CD4-positive, alpha-beta T cell treated with Interleukin-12 subunit alpha and Interleukin-12 subunit beta, for 1 hour (primary cell): ENCODE measurements around the gene FBXO10.
"Not testable (repeated sequence)": the region's sequence is repeated elsewhere in the genome, so short reads cannot be mapped to it uniquely, and the experiment has no call there.

ENCODE experiments used
- DNase-seq: peaks from one replicate; pipeline ENCODE4 v3.0.0-alpha.2; 2020

FBXO10 gene

GRCh38 chr9:37575921-37576721 lies at the start of gene FBXO10:
Gene FBXO10 (minus strand): TSS chr9:37576380. CDS start chr9:37541768, 34,612 bp downstream.
- peak; percentile 44 for DNase-seq

GRCh38 chr9:37625758-37626147 lies 49.6 kb upstream of the FBXO10 start:
- no peak for DNase-seq

DNA sequence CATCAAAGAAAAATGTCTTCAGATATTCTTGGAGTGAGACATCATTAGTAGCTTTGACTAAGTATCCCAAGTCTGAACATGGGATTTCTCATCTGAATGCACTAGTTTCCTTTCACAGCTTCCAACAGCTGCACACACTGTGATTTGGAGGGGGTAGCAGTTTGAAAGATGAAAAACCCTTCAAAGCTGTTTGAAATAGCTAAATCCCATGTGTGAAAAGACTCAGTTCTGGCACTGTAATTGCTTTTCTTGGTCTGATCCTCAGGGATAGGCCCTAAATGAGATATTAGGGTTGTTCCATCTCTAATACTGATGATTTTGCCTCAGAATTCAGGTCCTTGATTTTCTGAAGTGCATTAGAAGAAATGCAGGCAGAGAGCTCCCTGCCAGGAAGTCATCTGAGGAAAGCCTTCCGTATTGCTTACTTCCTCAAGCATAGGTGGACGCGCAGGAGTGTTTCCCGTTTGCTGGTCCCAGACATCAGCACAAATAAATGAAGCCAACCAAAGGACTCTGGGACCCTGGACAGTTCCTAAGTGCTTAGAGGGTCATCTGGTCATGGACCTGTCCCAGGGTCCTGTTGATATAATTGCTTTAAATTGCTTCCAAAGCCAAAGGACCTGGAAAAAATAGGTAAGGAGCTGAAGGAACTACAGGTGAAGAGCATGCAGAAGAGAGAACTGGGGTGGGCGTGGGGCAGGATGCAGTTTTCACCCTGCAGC lies 49.0 kb upstream of the FBXO10 start:
- DNase-seq: no peak

- DNase-seq: no peak
These were observed 47.9 kb upstream of the FBXO10 start for GRCh38 chr9:37624073-37624472.

- DNase-seq: no peak
These were observed 47.1 kb upstream of the FBXO10 start for GRCh38 chr9:37623267-37623666.

DNA sequence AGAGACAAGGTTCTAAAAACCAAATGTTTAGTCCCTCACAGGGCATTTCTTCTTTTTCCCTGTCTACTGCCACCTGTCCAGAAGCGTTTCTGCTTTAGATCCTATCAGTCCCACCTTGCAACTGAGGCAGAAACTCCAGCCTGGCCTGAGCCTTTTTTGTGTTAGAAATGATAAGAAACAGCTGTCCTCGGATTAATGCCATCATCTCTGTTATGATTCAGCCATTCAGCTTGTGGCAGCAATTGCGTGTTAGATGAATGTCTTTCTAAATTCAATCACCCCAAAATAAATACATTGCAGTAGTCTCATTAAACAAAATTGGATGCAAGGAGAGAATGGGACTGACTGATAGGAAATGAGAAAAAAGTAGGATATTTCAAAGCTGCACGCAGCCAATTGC lies 46.3 kb upstream of the FBXO10 start:
- DNase-seq: no peak

GRCh38 chr9:37621273-37622121 lies 45.3 kb upstream of the FBXO10 start:
- DNase-seq: no peak

DNA sequence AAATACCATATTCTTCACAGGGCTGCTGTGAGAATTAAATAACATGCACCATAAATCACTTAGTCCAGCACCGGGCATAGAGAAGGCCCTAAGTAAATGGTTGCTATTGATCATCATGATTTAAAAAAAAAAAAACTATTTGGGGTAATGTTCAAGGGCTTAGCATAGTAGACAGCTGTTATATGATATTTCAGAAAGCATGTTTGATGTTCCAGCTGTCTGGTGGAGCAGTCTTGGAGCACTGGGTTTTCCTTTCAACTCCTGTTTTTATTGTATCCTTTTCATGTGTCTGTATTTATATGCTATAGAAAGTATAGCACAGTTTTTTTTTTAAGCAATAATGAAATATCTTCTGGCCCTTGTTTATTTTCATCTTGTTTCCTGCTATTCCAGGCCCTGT lies 44.2 kb upstream of the FBXO10 start:
- no peak for DNase-seq

DNA sequence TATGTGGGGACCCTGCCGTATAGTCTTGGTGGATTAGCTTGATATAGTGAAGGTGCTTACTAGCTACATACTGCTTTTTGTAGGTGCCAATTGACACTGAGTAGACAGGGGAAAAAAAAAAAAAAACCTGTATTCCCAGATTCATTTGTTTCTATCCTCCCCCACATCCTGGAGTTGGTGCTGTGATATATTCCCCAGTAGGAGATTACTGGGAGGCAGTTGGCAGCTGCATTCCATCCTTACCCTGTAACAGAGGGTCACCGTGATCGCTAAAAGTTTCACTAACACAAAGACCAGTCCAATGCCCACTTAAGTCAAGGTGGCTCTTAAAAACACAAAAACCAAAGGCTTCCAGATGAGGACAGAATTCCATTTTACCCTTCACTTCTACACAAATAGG lies 43.6 kb upstream of the FBXO10 start:
- no peak for DNase-seq

DNA sequence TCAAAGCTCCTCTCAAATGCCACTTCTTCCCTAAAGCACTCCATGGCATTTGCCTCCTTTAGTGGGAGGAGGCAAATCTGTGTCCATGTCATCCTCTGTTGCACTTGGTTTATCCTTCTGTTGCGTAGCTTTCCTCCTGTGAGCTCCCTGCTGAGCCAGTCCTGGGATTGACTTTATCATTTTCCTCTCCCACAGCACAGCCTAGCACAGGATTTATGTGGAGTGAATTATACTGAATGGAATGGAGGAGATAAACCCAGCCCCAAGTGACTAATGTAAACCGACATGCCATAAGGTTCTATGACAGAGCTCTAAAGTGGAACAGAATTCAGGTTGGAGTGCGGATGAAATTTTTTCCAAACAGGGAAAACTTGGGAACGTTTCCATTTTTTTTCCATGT lies 42.6 kb upstream of the FBXO10 start:
- DNase-seq: no peak

GRCh38 chr9:37617832-37618231 lies 41.7 kb upstream of the FBXO10 start:
- no peak for DNase-seq

GRCh38 chr9:37617161-37617560 lies 41.0 kb upstream of the FBXO10 start:
- DNase-seq: no peak

DNA sequence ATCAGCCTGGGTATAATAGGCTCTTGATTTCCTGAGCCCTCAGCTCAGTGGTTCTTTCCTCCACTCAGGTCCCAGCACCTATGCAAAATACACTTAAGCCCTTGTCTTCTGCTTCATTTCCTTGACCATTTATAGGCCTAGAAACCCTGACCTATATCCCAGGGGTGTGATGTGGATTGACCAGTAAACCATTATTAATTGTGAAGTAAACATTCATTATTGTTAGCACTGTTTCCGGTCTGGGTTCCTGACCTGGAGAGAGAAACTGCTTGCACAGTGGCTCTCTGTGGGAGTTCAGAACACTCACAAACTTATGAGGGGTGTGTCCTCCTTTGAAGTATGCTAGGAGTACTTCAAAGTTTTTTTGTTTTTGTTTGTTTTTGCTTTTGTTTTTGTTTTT lies 35.8 kb upstream of the FBXO10 start:
- no peak for DNase-seq

- no peak for DNase-seq
These were observed 34.8 kb upstream of the FBXO10 start for GRCh38 chr9:37611014-37611413.

DNA sequence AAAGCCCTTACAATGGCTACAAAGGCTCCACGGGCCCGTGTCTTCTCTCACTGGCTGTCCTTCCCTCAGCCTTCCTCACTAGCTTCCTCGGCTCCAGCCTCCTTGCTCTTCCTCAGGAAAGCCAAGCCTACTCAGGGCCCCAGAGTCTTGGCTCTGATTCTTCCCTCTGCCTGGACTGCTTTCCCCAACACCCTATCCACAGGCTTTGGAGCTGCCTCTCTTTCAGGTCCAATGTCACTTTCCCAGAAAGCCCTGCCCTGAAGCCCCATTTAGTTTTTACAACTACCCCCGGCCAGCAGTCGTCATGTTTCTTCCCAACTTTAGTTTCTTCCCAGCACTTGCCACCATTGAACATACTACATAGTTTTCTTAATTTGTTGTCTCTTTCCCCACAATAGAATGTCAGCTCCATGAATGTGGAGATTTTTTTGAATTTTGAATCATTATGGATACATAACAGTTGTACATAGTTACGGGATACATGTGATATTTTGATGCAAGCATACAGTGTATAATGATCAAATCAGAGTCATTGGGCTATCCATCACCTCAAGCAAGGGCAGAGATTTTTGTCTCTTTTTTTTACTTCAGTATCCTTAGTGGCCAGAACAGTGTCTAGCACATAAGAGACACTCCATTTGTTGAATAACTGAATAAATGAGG lies 33.7 kb upstream of the FBXO10 start:
- DNase-seq: no peak

- DNase-seq: no peak
These were observed 32.1 kb upstream of the FBXO10 start for GRCh38 chr9:37608250-37608649.

DNA sequence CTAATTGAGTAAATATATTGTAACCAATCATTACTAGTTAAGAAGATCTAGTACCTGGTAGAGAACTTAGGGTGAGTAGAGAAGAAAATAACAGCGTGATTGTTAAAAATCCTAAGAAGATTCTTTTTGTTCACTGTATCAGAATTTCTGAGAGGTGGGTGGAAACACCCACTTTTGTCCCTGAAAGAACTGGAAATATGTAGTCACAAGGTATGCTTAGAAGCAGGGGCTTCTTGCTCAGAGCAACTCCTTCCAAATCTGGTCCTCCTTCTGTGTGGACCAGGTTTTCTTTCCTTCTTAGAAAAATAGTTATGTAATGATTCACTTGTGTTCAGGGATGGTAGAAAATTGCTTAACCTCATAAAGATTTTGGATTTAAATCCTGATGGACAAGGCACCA lies 28.1 kb upstream of the FBXO10 start:
- DNase-seq: no peak

DNA sequence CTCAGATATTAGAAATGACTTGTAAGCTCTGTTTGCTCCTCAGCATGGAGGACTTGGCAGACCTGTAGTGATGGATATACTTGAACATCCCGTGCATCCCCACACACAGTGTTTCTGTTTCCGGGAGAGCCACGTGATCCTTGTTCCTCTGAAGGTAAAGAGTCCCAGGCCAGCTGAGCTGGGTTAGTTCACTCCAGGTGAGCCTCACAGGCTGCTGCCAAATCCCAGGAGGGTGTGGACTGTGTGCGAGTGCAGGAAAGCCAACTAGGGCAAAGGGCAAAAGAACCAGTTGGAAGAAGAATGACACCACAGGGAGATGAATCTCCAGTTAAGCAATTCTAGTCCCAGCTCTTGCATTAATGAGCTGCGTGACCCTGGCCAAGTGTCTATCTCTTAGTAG lies 26.6 kb upstream of the FBXO10 start:
- no peak for DNase-seq

DNA sequence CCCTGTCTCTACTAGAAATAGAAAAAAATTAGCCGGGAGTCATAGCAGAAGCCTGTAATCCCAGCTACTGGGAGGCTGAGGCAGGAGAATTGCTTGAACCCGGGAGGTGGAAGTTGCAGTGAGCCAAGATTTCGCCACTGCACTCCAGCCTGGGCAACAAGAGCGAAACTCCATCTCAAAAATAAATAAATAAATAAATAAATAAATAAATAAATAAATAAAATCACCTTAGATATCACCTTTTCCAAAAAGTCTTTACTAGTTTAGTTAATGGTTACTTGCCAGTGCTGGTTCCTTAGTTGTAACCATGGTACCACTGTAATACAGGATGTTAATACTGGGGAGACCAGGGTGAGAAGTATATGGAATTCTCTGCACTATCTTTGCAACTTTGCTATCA lies 25.9 kb upstream of the FBXO10 start:
- DNase-seq: not testable (repeated sequence)

- DNase-seq: no peak
These were observed 20.3 kb upstream of the FBXO10 start for GRCh38 chr9:37596504-37596903.

GRCh38 chr9:37593883-37594448 lies 17.8 kb upstream of the FBXO10 start:
- DNase-seq: no peak

GRCh38 chr9:37592108-37592951 lies 16.1 kb upstream of the FBXO10 start, which contains the start of gene TOMM5:
Gene TOMM5 (minus strand): TSS chr9:37592597. CDS start chr9:37592532, 65 bp downstream.
- DNase-seq: peak; percentile 92
